Right ventricle myocardium superior (tissue), 1 donor: ENCODE data around the gene METTL26. TPM values are rescaled to one million over a fixed set of nuclear protein-coding genes. Genes with fewer than 3 reads are reported as not detected.

Experiments
- ATAC-seq: fragments of 200-7000 bp; cut with Tn5 transposase; one replicate; pipeline ENCODE4 v1.9.1; 2020; ENCODE audit warnings: mild to moderate bottlenecking; ENCODE audit not compliant: poor library complexity
- DNase-seq: peaks from one replicate; pipeline ENCODE4 v3.0.0-alpha.2; 2020
- intact Hi-C: fragments of 100-400 bp; cut with DNase I; formaldehyde crosslinking; loops from one replicate; pipeline ENCODE4 v1.11.2; 2022
- total RNA-seq: library from RNA; stranded (reverse); fragmentation: NEBNext Ultra II Directional; extraction: Animal tissue kit (Norgen Biotek cat#: 25700); gene quantifications from one replicate; pipeline ENCODE4 v1.2.1, GENCODE V29; 2021
- donor health status: DM: no; HTN: yes; CAD: no; lungs with severe emphysema.

The METTL26 gene
- total RNA-seq, 1 donor from 2014 or later, result 52.5 TPM

- DNase-seq, result no peak
- intact Hi-C loops, result no loop called here
- no peak for ATAC-seq
Observed at GRCh38 chr16:676565-676902, 40.4 kb upstream of the METTL26 start.

- no peak for ATAC-seq
- intact Hi-C loops, result no loop called here
- DNase-seq, result no peak
Observed at GRCh38 chr16:675884-676564, 39.9 kb upstream of the METTL26 start.

GRCh38 chr16:674968-675883 is 39.1 kb upstream of the METTL26 start, which contains the start of gene RHBDL1:
TSS of gene RHBDL1 (plus strand) at chr16:675671. CDS start at chr16:675791, 120 bp downstream.
- DNase-seq (no peak), ATAC-seq (no peak)
- intact Hi-C loops, result no loop called here

- DNase-seq, result no peak
- intact Hi-C loops, result no loop called here
- peak; percentile 19 for ATAC-seq
Observed at GRCh38 chr16:674214-674881, 38.2 kb upstream of the METTL26 start.

GRCh38 chr16:673399-673991 is 37.4 kb upstream of the METTL26 start:
- no peak for DNase-seq
- intact Hi-C loops, result no loop called here
- ATAC-seq, result no peak

GRCh38 chr16:672851-673250 is 36.7 kb upstream of the METTL26 start:
- DNase-seq (no peak), ATAC-seq (no peak)
- intact Hi-C loops, result no loop called here

- intact Hi-C loops, result no loop called here
- DNase-seq, result no peak
- no peak for ATAC-seq
Observed at GRCh38 chr16:672371-672770, 36.3 kb upstream of the METTL26 start.

- ATAC-seq, result no peak
- DNase-seq, result no peak
- intact Hi-C loops, result no loop called here
Observed at GRCh38 chr16:671353-672131, 35.4 kb upstream of the METTL26 start.

GRCh38 chr16:670485-671352 is 34.6 kb upstream of the METTL26 start:
- ATAC-seq, result no peak
- intact Hi-C loops, result no loop called here

GRCh38 chr16:669666-670065 is 33.6 kb upstream of the METTL26 start:
- intact Hi-C loops, result no loop called here
- ATAC-seq (no peak), DNase-seq (no peak)

More at GRCh38 chr16:670485-671352, 34.6 kb upstream of the METTL26 start:
- no peak for DNase-seq

GRCh38 chr16:668519-669171 is 32.5 kb upstream of the METTL26 start:
- no peak for DNase-seq
- ATAC-seq, result peak; percentile 4
- intact Hi-C loops, result no loop called here

- peak; percentile 97 for DNase-seq
- peak; percentile 95 for ATAC-seq
- intact Hi-C loops, result no loop called here
Observed at GRCh38 chr16:667780-668518, 31.8 kb upstream of the METTL26 start, which contains the start of gene RHOT2. TSS of gene RHOT2 (plus strand) at chr16:668132. CDS start at chr16:668200, 68 bp downstream.

GRCh38 chr16:667113-667779 is 31.1 kb upstream of the METTL26 start:
- intact Hi-C loops, result no loop called here
- ATAC-seq, result no peak
- DNase-seq, result no peak

GRCh38 chr16:666572-666971 is 30.5 kb upstream of the METTL26 start:
- no peak for ATAC-seq
- DNase-seq, result no peak
- intact Hi-C loops, result no loop called here

- no peak for DNase-seq
- no peak for ATAC-seq
- intact Hi-C loops, result no loop called here
Observed at GRCh38 chr16:662597-662996, 26.5 kb upstream of the METTL26 start.

- ATAC-seq (no peak), DNase-seq (no peak)
- intact Hi-C loops, result no loop called here
Observed at GRCh38 chr16:662095-662494, 26.0 kb upstream of the METTL26 start.
